Mesodermal cell (in vitro differentiated cells): Measurements from ENCODE around the gene PLEKHA7.
"Not testable (repeated sequence)": the region's sequence is repeated elsewhere in the genome, so short reads cannot be mapped to it uniquely, and the experiment has no call there.

Source experiments
- H3K27ac ChIP-seq: 2 replicates; pipeline ENCODE4 v1.7.0; 2013; ENCODE audit warnings: mild to moderate bottlenecking, low read depth, low read length, moderate library complexity; ENCODE audit not compliant: severe bottlenecking
- H3K36me3 ChIP-seq: 2 replicates; pipeline ENCODE4 v1.7.1; 2013; ENCODE audit warnings: mild to moderate bottlenecking, low read length, moderate library complexity; ENCODE audit not compliant: control insufficient read depth, insufficient read depth
- H3K4me1 ChIP-seq: one replicate; pipeline ENCODE4 v1.7.1; 2013; ENCODE audit warnings: mild to moderate bottlenecking, low read length; ENCODE audit not compliant: insufficient read depth, control insufficient read depth, poor library complexity, severe bottlenecking
- H3K4me3 ChIP-seq: 2 replicates; pipeline ENCODE4 v1.7.0; 2013; ENCODE audit warnings: low read length, control low read depth, mild to moderate bottlenecking; ENCODE audit not compliant: insufficient read depth, poor library complexity, severe bottlenecking; ENCODE audit errors: extremely low read depth
- H3K9me3 ChIP-seq: 2 replicates; pipeline ENCODE4 v1.7.1; 2013; ENCODE audit warnings: mild to moderate bottlenecking, low read length, moderate library complexity; ENCODE audit not compliant: control insufficient read depth
- WGBS, 2 experiments: methylation state at CpG; one replicate each; pipeline ENCODE4 v1.1.5; 2013; ENCODE audit warnings: missing lambda C conversion rate in 2 of 2; ENCODE audit not compliant: insufficient coverage in 2 of 2; 5-methylcytosine and 5-hydroxymethylcytosine counted together

PLEKHA7 gene

DNA sequence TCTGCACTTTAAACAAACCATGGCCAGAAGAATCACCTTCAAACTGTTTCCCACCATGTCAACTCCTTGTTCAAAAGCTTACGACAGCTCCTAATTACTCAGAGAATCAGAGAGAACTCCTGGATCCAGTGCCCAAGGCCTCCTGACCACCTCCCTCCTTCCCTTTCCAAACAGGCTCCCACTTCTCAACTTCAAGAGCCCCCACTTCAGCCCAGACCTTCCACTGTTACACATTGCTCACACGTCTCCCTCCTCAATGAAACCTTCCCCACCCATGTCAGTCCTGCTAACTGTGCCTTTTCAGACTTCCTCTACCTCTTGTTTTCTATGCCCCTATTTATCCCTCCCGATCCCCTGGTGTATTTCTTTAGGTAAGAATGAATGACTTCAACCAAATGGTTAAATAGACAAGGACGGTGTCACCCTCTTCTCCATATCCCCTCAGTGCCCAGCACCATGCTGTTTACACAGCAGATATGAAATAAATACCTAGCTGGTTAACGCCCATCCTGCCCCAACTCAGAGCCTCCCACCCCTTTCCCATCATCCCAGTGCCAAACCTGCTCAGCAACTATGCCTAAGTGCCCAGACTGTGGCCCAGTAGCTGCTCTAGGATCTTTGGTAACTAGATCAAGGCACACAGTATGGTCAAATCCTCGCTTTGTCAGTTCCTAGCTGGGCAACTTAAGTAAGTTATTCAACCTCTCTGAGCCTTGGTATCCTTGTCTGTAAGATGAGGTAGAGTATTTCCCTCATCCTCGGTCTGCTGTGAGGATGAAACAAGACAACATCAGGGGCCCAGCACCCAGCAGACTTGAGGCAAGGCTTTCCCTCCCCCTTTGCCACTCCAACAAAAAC is 36.8 kb downstream of the PLEKHA7 start:
- Histone ChIP-seq H3K36me3 (no peaks in the 10 kb centered on the region), H3K27ac (no peak overlapping the region), H3K9me3 (no peaks in the 10 kb centered on the region), H3K4me1 (peaks cover 24% of the 10 kb centered on the region), H3K4me3 (no peak overlapping the region)
- 89 to 100% methylated on average over 1 to 5 of the region's 7 CpGs for WGBS, 2 experiments

DNA sequence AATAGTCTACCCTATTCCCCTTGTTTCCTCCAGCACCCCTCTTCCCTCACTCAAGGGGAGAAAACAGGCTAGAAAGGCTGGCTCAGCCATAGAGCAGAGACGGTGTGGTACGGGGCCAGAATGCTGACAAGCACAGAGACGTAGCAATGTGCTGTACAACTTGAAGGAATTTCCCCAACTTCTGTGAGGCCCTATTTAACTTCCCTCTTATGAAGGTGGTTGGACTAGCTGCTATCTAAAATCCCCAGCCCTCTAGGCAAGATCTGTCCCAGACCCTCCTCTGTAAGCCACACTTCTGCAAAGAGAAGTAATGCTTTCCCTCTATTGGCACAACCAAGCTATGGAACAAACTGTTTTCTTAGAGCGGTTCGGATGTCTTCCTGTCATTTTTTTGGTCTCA is 37.8 kb downstream of the PLEKHA7 start:
- 80 to 93% methylated on average over 2 to 5 of the region's 5 CpGs for WGBS, 2 experiments
- H3K4me1 ChIP-seq, result peaks cover 17% of the 10 kb centered on the region
- H3K36me3 ChIP-seq, result no peaks in the 10 kb centered on the region
- no peak overlapping the region for H3K4me3 ChIP-seq
- no peak overlapping the region for H3K27ac ChIP-seq
- no peaks in the 10 kb centered on the region for H3K9me3 ChIP-seq

DNA sequence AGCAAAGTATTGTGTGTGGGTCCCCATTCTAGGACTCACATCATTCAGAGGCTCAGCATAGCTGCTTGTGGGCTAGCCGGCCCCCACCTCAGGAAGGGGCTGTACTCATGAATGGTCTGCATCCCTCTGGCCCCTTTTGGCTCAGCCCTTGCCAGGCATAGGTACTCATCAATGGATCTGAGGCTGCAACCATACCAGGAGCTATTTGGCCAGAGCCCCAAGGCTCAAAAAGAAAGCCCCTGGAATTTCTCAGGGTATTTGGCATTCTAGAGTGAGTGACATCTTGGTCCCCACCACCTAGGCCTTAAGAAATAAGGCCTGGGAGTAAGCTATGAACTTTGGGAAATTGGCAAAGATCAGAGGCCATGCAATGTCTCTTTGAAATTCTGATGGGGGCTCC is 38.3 kb downstream of the PLEKHA7 start:
- no CpG with 5 or more reads among the region's 1 CpG for WGBS, 2 experiments
- no peaks in the 10 kb centered on the region for H3K36me3 ChIP-seq
- H3K27ac ChIP-seq, result no peak overlapping the region
- H3K4me3 ChIP-seq, result no peak overlapping the region
- H3K4me1 ChIP-seq, result peaks cover 12% of the 10 kb centered on the region
- no peaks in the 10 kb centered on the region for H3K9me3 ChIP-seq

DNA sequence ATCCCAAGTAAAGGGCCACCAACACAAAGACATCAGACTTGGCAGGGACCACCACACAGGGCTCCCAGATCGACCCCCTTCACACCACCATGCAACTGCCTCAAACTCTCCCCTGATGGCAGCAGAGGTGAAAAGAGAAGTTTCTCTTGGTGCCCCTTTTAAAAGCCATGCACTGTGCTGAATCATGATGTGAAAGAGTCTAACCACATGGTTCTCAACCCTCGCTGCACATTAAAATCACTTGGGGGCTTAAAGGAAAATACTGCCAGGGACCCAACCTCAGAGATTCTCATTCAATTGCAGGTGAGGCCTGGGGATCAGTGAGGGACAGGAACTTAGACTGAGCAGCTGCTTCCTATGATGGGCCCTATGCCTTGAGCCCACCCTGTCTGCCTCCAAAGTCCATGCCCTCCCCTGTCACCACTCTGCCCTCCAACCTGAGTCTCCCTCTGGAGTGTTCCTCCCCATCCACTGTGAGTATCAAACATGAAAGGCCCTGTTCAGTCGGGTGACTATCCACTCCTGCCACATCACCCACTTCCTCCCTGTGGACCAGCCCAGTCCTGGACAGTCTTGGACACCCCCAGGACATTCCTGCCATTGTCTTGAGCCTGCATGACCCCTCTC is 40.8 kb downstream of the PLEKHA7 start:
- Histone ChIP-seq H3K4me3 (no peak overlapping the region), H3K4me1 (no peaks in the 10 kb centered on the region), H3K36me3 (no peaks in the 10 kb centered on the region), H3K27ac (no peak overlapping the region), H3K9me3 (no peaks in the 10 kb centered on the region)
- 100% methylated on average over 1 to 2 of the region's 3 CpGs for WGBS, 2 experiments

DNA sequence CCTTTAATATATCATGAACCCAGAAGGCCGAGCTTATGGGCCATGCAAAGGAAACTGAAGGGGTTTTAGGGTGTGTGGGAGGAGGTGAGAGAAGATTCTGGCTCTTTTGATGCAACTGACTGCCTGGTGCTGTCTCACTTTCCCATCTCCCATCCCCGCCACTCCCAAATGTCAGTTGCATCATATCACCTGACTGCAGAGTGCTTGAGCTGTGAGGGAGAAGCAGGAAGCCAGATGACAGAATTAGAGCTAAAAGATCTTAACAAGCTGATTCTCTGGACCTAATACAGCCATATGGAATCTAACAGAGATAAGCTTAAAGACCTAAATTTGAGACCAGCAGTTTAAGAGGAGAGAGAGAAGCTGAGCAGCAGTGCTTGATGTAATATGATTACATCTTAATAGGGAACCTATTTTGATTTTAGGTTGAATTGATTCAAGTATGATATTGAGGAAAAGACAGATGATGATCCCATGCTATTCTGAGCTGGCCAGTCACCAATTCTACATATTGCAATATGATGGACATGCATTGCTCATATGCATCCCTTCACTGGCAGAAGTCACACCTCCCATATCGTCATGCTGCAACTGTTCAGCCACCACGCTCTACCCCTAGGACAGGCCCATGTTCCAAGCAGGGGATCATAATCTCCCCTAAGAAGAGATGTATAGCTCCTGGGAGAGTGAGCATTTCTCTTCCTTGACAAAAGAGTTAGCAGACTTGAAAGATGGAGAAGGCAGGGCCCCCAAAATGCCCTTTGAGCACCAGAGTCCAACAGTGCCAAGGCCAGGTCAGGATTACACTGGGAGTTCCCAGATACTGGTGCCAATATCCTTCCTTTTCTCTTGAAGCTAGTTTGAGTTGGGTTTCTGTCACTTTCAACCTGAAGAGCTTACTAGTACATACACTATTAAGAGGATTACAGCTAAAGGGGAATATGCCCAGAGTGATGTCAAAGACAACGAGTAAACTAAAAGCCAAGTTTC is 44.9 kb downstream of the PLEKHA7 start:
- WGBS, 2 experiments, result 51 to 100% methylated on average over 2 of the region's 5 CpGs
- H3K9me3 ChIP-seq, result no peaks in the 10 kb centered on the region
- H3K27ac ChIP-seq, result no peak overlapping the region
- H3K36me3 ChIP-seq, result no peaks in the 10 kb centered on the region
- H3K4me3 ChIP-seq, result no peak overlapping the region
- no peaks in the 10 kb centered on the region for H3K4me1 ChIP-seq

DNA sequence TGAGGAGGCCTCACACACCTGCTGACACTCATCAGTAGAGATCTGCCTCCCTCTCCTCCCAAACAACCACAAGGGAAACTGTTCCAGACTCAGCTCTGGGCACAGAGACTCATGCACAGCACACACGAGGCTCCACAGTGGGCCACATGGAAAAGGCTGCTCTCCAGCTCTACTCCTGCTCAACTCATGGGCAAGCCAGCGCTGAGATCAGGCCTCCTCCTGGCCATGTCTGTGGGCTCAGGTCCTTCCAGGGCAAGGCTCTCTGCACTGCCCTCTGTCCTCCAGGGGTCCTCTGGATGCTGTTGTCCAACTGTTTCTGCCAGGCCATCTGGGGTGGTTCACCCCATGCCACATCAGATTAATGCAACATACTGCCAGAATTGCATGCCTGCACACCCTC is 46.0 kb downstream of the PLEKHA7 start:
- 79% methylated on average over 2 of the region's 2 CpGs for WGBS, 2 experiments
- Histone ChIP-seq H3K9me3 (no peaks in the 10 kb centered on the region), H3K4me3 (no peak overlapping the region), H3K36me3 (no peaks in the 10 kb centered on the region), H3K27ac (no peak overlapping the region), H3K4me1 (no peaks in the 10 kb centered on the region)

DNA sequence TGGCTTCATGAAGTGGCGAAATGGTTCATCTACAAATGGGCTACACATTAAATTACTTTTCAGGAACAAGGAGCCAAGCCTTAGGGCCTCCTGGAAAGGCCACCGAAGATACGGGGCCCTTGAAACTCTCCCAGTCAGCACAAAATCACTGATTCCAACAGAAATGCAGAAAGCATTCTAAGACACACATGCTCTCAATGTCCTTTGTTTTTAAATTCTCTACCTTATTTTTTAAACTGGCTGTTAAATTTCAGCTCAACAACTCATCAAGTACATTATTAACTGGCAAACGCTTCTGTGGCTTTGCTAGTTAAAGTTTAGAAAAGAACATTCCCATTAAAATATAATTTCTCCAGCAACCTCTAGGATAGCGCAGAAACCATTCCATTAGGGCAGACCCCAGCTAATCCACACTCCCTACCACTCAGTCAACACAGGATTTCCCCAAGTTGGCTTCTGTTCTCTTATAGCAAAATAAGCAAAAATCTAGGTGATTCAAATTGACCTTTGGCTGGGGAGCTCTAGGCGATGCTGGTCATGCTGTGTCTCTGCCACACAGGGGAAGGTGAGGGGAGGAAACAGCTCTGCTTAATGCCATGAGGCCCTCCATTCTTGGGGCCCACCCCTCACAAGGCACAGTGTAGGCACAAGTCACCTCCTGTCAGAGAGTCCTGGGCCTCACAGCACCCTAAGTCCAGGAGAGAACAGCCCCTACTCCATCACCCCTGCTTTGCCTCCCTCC is 47.1 kb downstream of the PLEKHA7 start:
- no peaks in the 10 kb centered on the region for H3K36me3 ChIP-seq
- no peak overlapping the region for H3K27ac ChIP-seq
- WGBS, 2 experiments, result 90 to 93% methylated on average over 5 of the region's 6 CpGs
- H3K9me3 ChIP-seq, result no peaks in the 10 kb centered on the region
- H3K4me1 ChIP-seq, result no peaks in the 10 kb centered on the region
- H3K4me3 ChIP-seq, result no peak overlapping the region

DNA sequence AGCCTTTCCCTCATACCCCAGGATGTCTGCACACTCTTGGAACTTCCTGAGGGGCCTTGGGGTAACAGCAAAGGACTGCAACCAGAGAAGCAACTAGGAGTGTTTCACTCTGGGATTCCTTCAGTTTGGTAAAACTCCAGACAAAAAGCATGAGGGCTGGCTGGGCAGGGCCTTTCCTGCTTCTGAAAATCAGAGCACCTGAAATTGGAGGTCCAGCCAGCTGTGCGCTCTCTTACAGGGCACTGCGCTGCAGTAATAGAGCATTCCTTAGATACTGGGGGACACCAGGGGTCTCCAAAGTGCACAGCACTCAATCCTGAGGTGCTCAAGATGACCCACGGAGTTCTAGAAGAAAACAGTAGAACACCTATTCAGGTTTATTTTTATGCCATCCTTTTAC is 49.7 kb downstream of the PLEKHA7 start:
- Histone ChIP-seq H3K36me3 (no peaks in the 10 kb centered on the region), H3K4me3 (no peak overlapping the region), H3K4me1 (peaks cover 11% of the 10 kb centered on the region), H3K27ac (no peak overlapping the region), H3K9me3 (no peaks in the 10 kb centered on the region)
- 100% methylated on average over 1 to 2 of the region's 3 CpGs for WGBS, 2 experiments

DNA sequence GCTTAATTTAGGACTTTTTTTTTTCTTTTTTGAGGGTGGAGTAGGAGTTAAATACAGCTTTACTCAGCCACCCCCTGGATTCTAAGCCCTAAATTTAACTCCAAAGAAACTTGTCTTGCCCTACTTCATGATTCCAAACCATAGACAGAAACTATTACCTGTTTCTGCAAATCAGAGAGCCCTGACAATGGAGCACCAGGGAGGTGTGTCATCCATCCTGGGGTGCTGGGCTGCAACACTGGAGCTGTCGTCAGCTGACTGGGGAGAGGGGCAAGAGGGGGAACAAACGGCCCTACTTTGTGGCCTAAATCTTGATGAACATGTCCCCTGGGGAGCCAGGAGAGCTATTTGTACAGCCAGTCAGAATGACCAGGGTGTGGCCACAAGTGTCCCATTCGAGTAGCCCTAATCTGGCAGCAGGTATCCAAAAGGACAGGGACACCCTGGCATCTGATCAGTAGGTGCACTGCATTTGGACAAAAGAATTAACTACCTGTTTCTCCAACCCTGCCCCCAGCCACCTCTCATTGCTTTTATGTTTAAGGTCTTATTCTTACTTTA is 50.8 kb downstream of the PLEKHA7 start:
- Histone ChIP-seq H3K9me3 (no peaks in the 10 kb centered on the region), H3K27ac (no peak overlapping the region), H3K36me3 (no peaks in the 10 kb centered on the region), H3K4me3 (no peak overlapping the region), H3K4me1 (peaks cover 11% of the 10 kb centered on the region)
- 61 to 77% methylated on average over 3 of the region's 3 CpGs for WGBS, 2 experiments

DNA sequence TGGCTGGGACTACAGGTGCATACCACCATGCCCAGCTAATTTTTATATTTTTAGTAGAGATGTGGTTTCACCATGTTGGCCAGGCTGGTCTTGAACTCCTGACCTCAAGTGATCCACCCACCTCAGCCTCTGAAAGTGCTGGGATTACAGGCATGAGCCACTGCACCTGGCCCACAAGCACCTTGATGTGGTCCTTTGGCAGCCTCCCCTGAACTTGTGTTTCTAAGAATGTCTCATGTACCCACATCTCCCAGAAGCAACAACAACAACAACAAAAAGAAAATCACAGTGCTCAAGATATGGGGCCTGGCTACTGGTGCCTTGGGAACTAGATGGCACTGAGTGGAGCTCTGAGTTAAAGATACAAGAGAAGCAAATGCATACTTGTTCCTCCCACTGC is 51.6 kb downstream of the PLEKHA7 start:
- H3K4me1 ChIP-seq, result peaks cover 11% of the 10 kb centered on the region
- not testable (repeated sequence) for H3K9me3 ChIP-seq, H3K27ac ChIP-seq, H3K4me3 ChIP-seq, H3K36me3 ChIP-seq
